GM18517 (cell line): ENCODE results near the gene FOXP4.
"Not testable (repeated sequence)": the region's sequence is repeated elsewhere in the genome, so short reads cannot be mapped to it uniquely, and the experiment has no call there.

Experiments used
- ATAC-seq: cut with Tn5 transposase; IDR thresholded peaks from one replicate; pipeline ENCODE4 v1.9.1; 2021; ENCODE audit warnings: mild to moderate bottlenecking, moderate library complexity; ENCODE audit not compliant: unreplicated experiment

FOXP4 gene

DNA sequence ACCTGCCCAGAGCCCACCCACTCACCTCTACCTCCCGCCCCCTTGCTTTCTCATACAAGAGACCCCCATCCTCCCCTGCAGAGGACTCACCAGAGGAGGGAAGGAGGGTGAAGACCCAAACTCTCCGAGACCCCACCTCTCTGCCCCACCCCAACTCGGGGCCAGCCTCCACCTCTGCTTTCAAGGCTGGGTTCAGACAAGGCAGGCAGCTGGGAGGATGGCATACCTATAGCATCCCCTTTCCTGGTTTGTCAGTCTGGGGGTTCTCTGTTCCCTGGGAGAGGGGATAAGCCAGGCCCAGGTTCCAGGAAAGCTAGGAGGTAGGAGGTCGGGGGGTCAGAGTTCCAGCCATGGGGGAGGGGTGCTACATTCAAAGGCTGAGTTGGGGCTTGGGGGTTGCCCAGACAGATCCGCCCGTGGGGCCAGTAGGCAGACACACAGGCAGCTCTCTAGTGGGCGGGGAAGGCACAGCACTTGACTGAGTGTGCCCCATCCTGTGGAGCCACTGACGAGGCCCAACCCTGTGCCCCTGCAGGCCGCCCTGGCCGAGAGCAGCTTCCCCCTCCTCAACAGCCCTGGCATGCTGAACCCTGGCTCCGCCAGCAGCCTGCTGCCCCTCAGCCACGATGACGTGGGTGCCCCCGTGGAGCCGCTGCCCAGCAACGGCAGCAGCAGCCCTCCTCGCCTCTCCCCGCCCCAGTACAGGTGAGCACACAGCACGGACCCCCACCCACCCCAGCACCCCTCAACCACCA, 51.2 kb downstream of the FOXP4 start:
- no peak for ATAC-seq

- ATAC-seq, result no peak
Measured at GRCh38 chr6:41598670-41599014, 52.5 kb downstream of the FOXP4 start.

- no peak for ATAC-seq
Measured at GRCh38 chr6:41599015-41599851, 53.1 kb downstream of the FOXP4 start.

- ATAC-seq, result no peak
Measured at GRCh38 chr6:41599852-41600445, 53.8 kb downstream of the FOXP4 start.

GRCh38 chr6:41600499-41601247, 54.5 kb downstream of the FOXP4 start:
- ATAC-seq, result no peak

GRCh38 chr6:41601248-41601549, 55.0 kb downstream of the FOXP4 start:
- ATAC-seq, result no peak

DNA sequence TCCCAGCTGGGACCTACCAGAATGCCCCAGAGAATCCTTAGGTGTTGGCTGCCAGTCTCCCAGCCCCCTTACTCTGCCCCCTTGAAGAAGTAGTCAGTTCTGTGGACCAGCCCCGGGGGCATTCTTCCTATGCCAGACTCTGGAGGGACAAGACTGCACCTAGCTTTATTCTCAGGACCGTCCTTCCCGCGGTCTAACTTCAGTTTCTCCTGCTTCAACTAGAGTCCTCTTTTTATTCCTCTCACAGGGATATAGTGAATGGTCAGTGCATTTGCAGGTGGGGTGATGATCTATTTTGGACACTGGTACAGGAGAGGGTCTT, 56.2 kb downstream of the FOXP4 start:
- no peak for ATAC-seq

- ATAC-seq, result no peak
Measured at GRCh38 chr6:41602864-41603608, 56.9 kb downstream of the FOXP4 start.

DNA sequence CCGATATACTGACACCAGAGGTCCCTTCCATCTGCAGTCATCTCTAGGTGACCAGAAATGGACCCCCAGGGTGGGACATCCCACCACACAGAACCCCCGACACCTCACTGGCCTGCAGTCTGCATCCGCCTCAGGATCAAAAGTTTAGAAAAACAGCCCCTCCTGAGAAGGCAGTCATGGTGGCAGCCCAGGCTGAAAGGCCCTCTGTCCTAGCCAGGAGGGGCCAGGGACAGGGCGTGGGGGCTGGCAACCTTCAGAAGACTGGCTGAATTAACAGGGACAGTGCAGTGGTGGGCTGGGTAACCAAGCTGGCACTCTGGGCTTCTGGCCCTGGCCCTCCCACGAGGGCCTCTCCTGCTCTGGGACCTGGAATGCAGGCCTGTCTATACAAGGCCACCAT, 57.8 kb downstream of the FOXP4 start:
- no peak for ATAC-seq

- no peak for ATAC-seq
Measured at GRCh38 chr6:41605649-41606048, 59.5 kb downstream of the FOXP4 start.

DNA sequence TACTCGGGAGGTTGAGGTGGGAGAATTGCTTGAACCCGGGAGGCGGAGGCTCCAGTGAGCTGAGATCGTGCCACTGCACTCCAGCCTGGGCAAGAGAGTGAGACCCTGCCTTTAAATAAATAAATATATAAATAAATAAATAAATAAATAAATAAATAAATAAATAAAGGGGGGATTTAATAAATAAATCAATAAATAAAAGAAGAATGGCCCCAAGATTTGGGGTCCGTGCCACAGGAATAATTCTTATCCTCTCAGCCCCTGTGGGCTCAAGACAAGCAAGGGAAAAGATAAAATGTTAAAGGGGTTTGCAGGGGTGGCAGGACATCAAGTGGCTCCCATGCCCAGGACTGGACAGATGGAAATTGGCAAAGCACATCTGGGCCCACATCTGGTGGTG, 60.9 kb downstream of the FOXP4 start:
- ATAC-seq, result no peak

DNA sequence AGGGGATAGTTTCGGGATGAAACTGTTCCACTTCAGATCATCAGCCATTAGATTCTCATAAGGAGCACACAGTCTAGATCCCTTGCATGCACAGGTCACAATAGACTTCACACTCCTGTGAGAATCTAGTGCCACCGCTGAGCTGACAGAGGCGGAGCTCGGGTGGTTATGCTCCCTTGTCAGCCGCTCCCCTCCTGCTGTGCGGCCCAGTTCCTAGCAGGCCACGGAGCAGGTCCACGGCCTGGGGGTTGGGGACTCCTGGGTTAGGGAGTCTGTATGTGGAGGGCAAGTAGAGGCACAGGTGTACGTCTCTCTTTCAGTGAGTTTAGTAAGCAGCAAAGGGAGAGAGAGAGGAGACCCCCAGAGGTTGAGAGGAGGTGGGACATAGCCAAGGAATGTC, 61.6 kb downstream of the FOXP4 start:
- no peak for ATAC-seq

DNA sequence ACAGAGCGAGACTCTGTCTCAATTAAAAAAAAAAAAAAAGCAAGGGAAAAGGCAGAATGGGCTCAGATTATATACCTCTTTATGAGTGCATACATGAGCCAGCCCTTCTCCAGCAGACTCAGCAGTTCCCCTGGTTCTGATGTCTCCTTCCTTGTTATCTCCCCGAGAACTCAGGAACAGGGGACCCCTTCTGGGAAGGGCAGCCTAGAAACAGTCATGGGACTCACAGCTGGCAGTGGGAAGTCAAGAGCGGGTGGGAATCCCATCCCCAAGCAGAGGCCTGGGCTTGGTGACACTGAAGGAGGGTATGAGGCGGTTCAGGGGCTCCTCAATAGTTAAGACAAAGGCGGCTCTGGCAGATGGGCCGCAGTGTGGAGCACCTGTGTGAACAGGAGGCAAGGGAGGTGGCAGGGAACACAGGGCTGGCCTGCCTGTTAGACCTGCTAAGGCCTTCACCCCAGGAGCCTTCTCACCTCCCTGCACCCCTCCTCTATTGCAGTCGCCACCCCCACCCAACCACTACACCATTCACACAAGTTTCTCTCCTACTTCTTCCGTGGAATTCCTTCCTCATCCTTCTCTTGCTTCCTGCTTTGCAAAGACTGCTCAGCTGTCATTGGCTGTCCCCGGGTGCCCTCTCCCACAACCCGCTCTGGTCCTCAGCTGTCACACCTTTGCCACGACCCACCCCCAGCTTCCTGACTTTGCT, 62.4 kb downstream of the FOXP4 start:
- ATAC-seq, result no peak

- ATAC-seq, result no peak
Measured at GRCh38 chr6:41614715-41615114, 68.5 kb downstream of the FOXP4 start.

DNA sequence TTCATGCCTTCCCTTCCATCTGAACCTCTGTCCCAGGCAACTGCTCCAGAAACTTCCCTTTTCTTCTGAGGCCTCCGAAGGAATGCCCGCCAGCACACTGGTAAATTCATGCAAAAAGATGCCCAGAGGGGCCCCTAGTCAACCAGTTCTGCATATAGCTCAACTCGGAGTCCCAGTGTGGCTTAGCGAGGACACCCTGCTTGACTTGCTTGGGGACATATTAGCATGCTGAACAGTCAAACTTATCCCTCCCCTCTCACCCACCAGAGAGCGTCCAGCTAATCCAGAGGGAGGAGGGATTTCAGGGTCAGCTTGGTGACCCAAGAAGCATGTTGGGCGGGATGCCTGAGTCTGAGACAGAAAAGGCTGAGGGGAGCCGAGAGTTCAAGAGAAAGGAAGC, 69.1 kb downstream of the FOXP4 start:
- no peak for ATAC-seq

DNA sequence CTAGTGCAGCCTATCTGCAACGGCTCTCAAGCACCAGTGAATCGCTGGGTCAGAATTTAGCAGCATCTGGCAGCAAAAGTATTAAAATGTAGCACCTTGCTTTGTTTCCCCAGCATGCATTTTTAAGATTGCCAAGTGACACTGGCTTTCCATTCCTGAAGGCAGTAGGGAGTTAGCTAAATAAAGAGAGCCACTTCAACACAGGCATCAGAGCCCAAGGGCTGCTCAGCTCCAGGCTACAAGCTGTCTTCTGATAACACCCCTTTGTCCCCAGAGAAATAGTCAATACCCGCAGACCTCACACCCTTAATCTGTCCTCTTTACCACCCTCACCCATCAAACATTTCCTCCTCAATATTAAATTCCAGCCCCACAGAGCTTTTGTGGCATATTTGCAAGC, 72.4 kb downstream of the FOXP4 start:
- no peak for ATAC-seq

DNA sequence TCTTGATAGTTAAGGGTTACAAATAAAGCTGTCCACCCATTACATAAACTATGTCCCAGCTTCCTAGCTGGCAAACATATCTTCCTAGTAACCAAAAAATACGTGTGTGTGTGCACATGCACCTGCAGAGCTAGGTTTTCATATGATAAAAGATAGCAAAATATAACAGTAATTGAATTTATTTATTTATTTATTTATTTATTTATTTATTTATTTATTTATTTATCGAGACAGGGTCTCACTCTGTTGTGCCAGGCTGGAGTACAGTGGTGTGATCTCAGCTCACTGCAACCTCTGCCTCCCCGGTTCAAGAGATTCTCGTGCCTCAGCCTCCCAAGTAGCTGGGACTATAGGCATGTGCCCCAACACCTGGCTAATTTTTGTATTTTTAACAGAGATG, 73.0 kb downstream of the FOXP4 start:
- ATAC-seq, result not testable (repeated sequence)

GRCh38 chr6:41621367-41621766, 75.2 kb downstream of the FOXP4 start:
- ATAC-seq, result no peak

- no peak for ATAC-seq
Measured at GRCh38 chr6:41621802-41622201, 75.6 kb downstream of the FOXP4 start.

GRCh38 chr6:41622206-41622988, 76.2 kb downstream of the FOXP4 start:
- no peak for ATAC-seq
